WTC11 (cell line): ENCODE data around the gene GJC1. TPM values are rescaled to one million over a fixed set of nuclear protein-coding genes. Genes with fewer than 3 reads are reported as not detected.

Source experiments
- ATAC-seq: fragments of 200-7000 bp; cut with Tn5 transposase; 2 replicates; pipeline ENCODE4 v1.10.0; 2021; ENCODE audit warnings: mild to moderate bottlenecking, moderate library complexity
- CTCF ChIA-PET: fragments of 300-600 bp; sonication (Branson Sonifier 250); formaldehyde crosslinking; loops from one replicate; lab custom pipeline; 2021; ENCODE audit warnings: antibody characterized with exemption; lab: Charles Lee
- POLR2A ChIA-PET: fragments of 350-600 bp; sonication (Branson Sonifier 250); formaldehyde crosslinking; loops from one replicate; lab custom pipeline; 2021; ENCODE audit warnings: antibody characterized with exemption; lab: Charles Lee
- DNase-seq: peaks from one replicate; pipeline ENCODE4 v3.0.0; 2021; ENCODE audit warnings: low spot score
- H3K27ac Mint-ChIP-seq: 2 replicates; pipeline ENCODE4 v1.8.0; 2021; ENCODE audit warnings: mixed read lengths
- H3K27me3 Mint-ChIP-seq: 2 replicates; pipeline ENCODE4 v1.8.0; 2021; ENCODE audit warnings: low read depth, mild to moderate bottlenecking, moderate library complexity, mixed read lengths
- H3K36me3 Mint-ChIP-seq: 2 replicates; pipeline ENCODE4 v1.8.0; 2021; ENCODE audit warnings: mixed read lengths
- H3K4me1 Mint-ChIP-seq: 2 replicates; pipeline ENCODE4 v1.8.0; 2022; ENCODE audit warnings: mixed read lengths
- H3K4me3 Mint-ChIP-seq: 2 replicates; pipeline ENCODE4 v1.8.0; 2021; ENCODE audit warnings: mild to moderate bottlenecking, moderate library complexity, mixed read lengths
- H3K9me3 Mint-ChIP-seq: 2 replicates; pipeline ENCODE4 v1.8.0; 2021; ENCODE audit warnings: mixed read lengths
- AR ChIP-seq: fragments of 250-450 bp; sonication (Bioruptor Pico); IDR thresholded peaks from 2 replicates; pipeline ENCODE4 v1.9.0; 2021; ENCODE audit warnings: mild to moderate bottlenecking
- ARID4B ChIP-seq: sonication (generic); formaldehyde crosslinking; IDR thresholded peaks from 2 replicates; pipeline ENCODE4 v1.8.0; 2023; ENCODE audit warnings: missing genetic modification reagents, mild to moderate bottlenecking, borderline replicate concordance
- ATF3 ChIP-seq: sonication (generic); formaldehyde crosslinking; conservative IDR thresholded peaks from 2 replicates; pipeline ENCODE4 v1.8.1; 2022; ENCODE audit warnings: mild to moderate bottlenecking, missing genetic modification reagents
- CDX4 ChIP-seq: fragments of 250-450 bp; sonication (Bioruptor Pico); IDR thresholded peaks from 2 replicates; pipeline ENCODE4 v1.9.0; 2021; ENCODE audit warnings: moderate library complexity, mild to moderate bottlenecking, inconsistent platforms, borderline replicate concordance
- CREB1 ChIP-seq: sonication (generic); formaldehyde crosslinking; IDR thresholded peaks from 2 replicates; pipeline ENCODE4 v1.8.0; 2023; ENCODE audit warnings: mild to moderate bottlenecking, missing genetic modification reagents
- CREM ChIP-seq: sonication (generic); formaldehyde crosslinking; IDR thresholded peaks from 2 replicates; pipeline ENCODE4 v1.8.1; 2022; ENCODE audit warnings: mild to moderate bottlenecking, missing genetic modification reagents, moderate library complexity
- CTCF ChIP-seq: fragments of 200-600 bp; IDR thresholded peaks from 2 replicates; pipeline ENCODE4 v1.8.0; 2022; ENCODE audit warnings: antibody characterized with exemption
- ESRRA ChIP-seq: sonication (generic); formaldehyde crosslinking; IDR thresholded peaks from 2 replicates; pipeline ENCODE4 v1.8.1; 2022; ENCODE audit warnings: mild to moderate bottlenecking, missing genetic modification reagents, borderline replicate concordance
- FOXJ3 ChIP-seq: sonication (generic); formaldehyde crosslinking; IDR thresholded peaks from 2 replicates; pipeline ENCODE4 v1.9.0; 2021; ENCODE audit warnings: missing genetic modification reagents, mild to moderate bottlenecking, borderline replicate concordance
- GRHL2 ChIP-seq: fragments of 250-450 bp; sonication (Bioruptor Pico); IDR thresholded peaks from 2 replicates; pipeline ENCODE4 v1.8.0; 2022; ENCODE audit warnings: mild to moderate bottlenecking, moderate library complexity; ENCODE audit not compliant: insufficient replicate concordance, severe bottlenecking
- STAT6 ChIP-seq: sonication (generic); formaldehyde crosslinking; conservative IDR thresholded peaks from 2 replicates; pipeline ENCODE4 v1.8.1; 2023; ENCODE audit warnings: mild to moderate bottlenecking, low read depth, missing genetic modification reagents, moderate library complexity
- TEAD4 ChIP-seq: sonication (generic); formaldehyde crosslinking; IDR thresholded peaks from 2 replicates; pipeline ENCODE4 v1.8.0; 2022; ENCODE audit warnings: mild to moderate bottlenecking, missing genetic modification reagents
- ZBTB21 ChIP-seq: sonication (generic); formaldehyde crosslinking; IDR thresholded peaks from 2 replicates; pipeline ENCODE4 v1.8.1; 2023; ENCODE audit warnings: mild to moderate bottlenecking, missing genetic modification reagents, borderline replicate concordance
- ZMAT4 ChIP-seq: fragments of 250-450 bp; sonication (Bioruptor Pico); IDR thresholded peaks from 2 replicates; pipeline ENCODE4 v1.9.0; 2021; ENCODE audit warnings: mild to moderate bottlenecking
- ZNF138 ChIP-seq: sonication (generic); formaldehyde crosslinking; conservative IDR thresholded peaks from 2 replicates; pipeline ENCODE4 v1.8.1; 2022; ENCODE audit warnings: mild to moderate bottlenecking, moderate library complexity, missing genetic modification reagents
- ZNF532 ChIP-seq: fragments of 250-450 bp; sonication (Bioruptor Pico); IDR thresholded peaks from 2 replicates; pipeline ENCODE4 v1.9.0; 2021; ENCODE audit warnings: mild to moderate bottlenecking, borderline replicate concordance
- total RNA-seq: library from RNA; stranded (reverse); gene quantifications from 3 replicates; pipeline ENCODE4 v1.2.3, GENCODE V29; 2021

Gene GJC1
- total RNA-seq, 1 experiment from 2014 or later = 104 TPM

- TF ChIP-seq ZNF532 (CRISPR knock-in tag) (no peak), STAT6 (CRISPR knock-in tag) (no peak), CTCF (no peak), ESRRA (CRISPR knock-in tag) (no peak), CDX4 (CRISPR knock-in tag) (no peak), CREB1 (CRISPR knock-in tag) (no peak), GRHL2 (no peak), ATF3 (no peak), TEAD4 (CRISPR knock-in tag) (no peak), ZNF138 (CRISPR knock-in tag) (no peak), ARID4B (CRISPR knock-in tag) (no peak)
Observed at GRCh38 chr17:44795928-44796327, 34.2 kb downstream of the GJC1 start (continued).

GRCh38 chr17:44795421-44795820 lies 34.7 kb downstream of the GJC1 start:
- DNase-seq = no peak
- Mint-ChIP-seq H3K27me3 (no peaks in the 10 kb centered on the region), H3K9me3 (no peaks in the 10 kb centered on the region), H3K4me3 (no peak overlapping the region), H3K36me3 (peaks cover 5% of the 10 kb centered on the region; the same call in 1 of the 2 replicates), H3K27ac (peak overlapping the region; percentile 70), H3K4me1 (peaks cover 22% of the 10 kb centered on the region)
- POLR2A ChIA-PET = interaction anchor here (0.6 kb wide), 1 partner anchor 101 kb away, joined by 3 read pairs; no protein-coding TSS in a partner anchor
- CTCF ChIA-PET = interaction anchor here (1.4 kb wide), 1 partner anchor 16 kb away, joined by 11 read pairs; no protein-coding TSS in a partner anchor
- ATAC-seq = no peak
- TF ChIP-seq AR (CRISPR knock-in tag) (no peak), ZMAT4 (CRISPR knock-in tag) (no peak), CREM (CRISPR knock-in tag) (no peak), FOXJ3 (no peak), ZBTB21 (no peak)
